ENCODE data around the gene ATP2C2.
"Not testable (repeated sequence)": the region's sequence is repeated elsewhere in the genome, so short reads cannot be mapped to it uniquely, and the experiment has no call there.

ATP2C2 gene, protein sequence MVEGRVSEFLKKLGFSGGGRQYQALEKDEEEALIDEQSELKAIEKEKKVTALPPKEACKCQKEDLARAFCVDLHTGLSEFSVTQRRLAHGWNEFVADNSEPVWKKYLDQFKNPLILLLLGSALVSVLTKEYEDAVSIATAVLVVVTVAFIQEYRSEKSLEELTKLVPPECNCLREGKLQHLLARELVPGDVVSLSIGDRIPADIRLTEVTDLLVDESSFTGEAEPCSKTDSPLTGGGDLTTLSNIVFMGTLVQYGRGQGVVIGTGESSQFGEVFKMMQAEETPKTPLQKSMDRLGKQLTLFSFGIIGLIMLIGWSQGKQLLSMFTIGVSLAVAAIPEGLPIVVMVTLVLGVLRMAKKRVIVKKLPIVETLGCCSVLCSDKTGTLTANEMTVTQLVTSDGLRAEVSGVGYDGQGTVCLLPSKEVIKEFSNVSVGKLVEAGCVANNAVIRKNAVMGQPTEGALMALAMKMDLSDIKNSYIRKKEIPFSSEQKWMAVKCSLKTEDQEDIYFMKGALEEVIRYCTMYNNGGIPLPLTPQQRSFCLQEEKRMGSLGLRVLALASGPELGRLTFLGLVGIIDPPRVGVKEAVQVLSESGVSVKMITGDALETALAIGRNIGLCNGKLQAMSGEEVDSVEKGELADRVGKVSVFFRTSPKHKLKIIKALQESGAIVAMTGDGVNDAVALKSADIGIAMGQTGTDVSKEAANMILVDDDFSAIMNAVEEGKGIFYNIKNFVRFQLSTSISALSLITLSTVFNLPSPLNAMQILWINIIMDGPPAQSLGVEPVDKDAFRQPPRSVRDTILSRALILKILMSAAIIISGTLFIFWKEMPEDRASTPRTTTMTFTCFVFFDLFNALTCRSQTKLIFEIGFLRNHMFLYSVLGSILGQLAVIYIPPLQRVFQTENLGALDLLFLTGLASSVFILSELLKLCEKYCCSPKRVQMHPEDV

DNA sequence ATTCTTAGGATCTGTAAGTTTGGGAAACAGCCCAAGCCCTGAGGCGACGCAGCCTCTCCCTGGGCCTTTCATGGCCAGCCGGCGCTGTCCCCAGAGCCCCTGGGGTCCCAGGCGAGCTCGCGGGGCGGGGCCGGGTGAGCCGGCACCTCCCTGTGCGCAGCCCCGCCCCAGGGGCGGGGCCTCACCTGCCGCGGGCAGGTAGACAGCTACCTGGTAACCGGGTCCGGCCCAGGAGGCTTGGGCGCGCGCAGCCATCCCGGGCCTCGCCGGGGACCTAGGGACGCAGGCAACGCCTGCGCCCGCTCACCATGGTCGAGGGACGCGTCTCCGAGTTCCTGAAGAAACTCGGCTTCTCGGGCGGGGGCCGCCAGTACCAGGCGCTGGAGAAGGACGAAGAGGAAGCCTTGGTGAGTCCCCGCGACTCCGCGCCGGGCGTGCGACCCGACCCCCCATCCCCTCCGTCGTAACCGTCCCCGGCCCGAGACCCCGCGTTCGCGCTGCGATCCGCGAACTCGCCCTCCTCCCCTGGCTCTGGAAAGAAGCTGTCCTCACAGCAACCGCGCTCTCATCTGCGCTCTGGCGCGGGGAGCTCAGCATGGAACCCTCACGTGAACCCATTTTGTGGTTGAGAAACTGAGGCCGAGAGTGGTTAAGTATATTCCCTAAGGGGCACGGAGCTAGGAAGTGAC lies at the start of gene ATP2C2:
TSS of gene ATP2C2 (plus strand) at position 231 of the 689 bp plus-strand sequence. CDS start at position 309, 78 bp downstream.
- DNase-seq (ENCODE audit: extremely low read depth in 1 of 2, low read depth in 1 of 2): no peak

DNA sequence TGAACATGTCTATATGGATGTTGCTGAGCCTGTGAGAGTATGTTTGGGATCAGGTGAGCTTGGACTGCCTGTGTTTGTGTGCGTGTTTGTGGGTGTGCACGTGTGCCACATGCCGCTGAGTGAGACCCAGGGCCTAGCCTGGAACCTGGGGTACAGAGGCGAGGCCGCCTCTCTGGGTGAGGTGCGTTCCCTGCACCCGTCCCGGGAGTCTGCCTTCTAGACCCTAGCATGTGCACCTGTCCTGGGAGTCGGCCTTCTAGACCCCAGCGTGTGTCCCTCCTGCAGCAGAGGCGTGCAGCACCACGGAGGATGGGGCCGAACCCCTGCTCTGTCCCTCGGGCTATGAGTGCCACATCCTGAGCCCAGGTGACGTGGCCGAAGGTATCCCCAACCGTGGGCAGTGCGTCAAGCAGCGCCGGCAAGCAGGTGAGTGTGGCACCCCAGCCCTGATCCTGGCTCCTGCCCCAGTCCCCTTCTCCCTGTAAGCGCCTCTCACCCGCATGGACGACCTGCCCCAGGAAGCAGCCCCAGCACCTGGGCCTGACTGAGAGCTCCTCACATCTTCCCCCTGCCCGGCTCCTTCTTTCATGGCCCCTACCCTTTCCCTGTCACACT lies 49.1 kb upstream of the ATP2C2 start:
- DNase-seq (ENCODE audit: extremely low read depth in 1 of 2, low read depth in 1 of 2): no peak

DNA sequence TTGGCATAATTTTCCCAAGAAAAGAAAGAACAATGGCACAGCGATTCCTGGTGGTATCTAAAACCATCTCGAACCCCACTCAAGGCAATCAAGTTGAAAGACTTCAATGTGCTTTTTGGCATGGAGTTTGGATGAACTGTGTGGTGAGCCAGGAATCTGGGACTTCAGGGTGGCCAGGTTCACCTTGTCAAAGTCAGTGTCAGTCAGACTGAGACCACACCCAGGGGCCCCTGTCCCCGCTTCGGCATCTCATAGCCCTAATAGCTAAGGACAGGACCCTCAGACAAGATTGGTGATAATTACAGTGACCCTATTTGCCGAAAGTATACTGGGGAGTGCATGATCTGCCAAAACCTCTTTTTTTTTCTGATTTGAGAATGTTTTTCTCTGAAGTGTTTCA lies 47.8 kb upstream of the ATP2C2 start:
- DNase-seq (ENCODE audit: extremely low read depth in 1 of 2, low read depth in 1 of 2): no peak

DNA sequence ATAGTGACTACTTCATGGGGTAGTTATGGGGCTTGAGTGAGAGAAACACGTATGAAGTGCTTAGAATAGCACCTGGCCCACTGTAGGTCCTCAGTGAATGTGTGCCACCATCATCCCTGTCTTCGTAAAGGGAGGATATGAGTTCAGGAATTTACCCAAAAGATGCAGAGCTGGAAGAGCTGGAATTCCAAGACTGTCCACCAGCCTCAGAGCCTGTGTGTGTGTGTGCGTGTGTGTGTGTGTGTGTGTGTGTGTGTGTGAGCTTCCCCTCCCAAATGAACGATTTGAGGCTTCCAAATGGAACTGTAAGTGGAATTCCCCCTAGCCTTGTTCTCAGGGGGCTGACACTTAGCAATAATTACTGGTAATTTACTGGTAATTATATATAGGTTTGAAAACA lies 46.4 kb upstream of the ATP2C2 start:
- no peak for DNase-seq (ENCODE audit: extremely low read depth in 1 of 2, low read depth in 1 of 2)

DNA sequence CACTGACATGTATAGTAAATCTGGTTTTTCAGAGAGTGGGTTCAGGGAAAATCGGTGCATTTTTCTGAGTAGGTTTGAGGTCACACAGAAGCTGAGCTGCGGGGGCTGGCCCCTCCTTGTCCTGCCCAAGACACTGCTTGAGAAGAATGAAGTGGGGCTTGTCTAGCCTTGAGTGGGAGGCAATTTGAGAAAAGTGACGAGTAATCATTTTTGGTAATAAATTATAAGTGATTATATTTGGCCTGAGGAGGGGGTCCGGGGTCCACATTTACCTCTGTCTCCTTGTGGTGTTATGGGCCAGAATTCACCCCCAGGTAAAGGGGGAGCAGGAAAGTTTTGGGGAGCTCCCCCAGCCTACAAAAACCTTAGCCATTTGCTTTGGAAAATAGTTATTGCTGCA lies 45.6 kb upstream of the ATP2C2 start:
- DNase-seq (ENCODE audit: extremely low read depth in 1 of 2, low read depth in 1 of 2): no peak

DNA sequence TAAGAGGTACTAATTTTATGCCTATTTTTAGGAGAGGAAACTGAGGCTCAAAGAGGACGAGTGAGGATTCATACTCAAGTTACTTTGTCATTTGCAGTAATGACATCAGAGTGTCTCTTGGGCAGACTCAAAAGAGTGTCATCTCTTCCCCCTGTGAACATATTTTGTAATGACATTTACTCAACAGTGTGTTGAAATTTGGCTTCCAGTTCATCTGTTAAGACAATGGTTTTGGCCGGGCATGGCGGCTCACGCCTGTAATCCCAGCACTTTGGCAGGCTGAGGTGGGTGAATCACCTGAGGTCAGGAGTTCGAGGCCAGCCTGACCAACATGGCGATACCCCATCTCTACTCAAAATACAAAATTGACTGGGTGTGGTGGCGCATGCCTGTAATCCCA lies 44.7 kb upstream of the ATP2C2 start:
- DNase-seq (ENCODE audit: extremely low read depth in 1 of 2, low read depth in 1 of 2): no peak

DNA sequence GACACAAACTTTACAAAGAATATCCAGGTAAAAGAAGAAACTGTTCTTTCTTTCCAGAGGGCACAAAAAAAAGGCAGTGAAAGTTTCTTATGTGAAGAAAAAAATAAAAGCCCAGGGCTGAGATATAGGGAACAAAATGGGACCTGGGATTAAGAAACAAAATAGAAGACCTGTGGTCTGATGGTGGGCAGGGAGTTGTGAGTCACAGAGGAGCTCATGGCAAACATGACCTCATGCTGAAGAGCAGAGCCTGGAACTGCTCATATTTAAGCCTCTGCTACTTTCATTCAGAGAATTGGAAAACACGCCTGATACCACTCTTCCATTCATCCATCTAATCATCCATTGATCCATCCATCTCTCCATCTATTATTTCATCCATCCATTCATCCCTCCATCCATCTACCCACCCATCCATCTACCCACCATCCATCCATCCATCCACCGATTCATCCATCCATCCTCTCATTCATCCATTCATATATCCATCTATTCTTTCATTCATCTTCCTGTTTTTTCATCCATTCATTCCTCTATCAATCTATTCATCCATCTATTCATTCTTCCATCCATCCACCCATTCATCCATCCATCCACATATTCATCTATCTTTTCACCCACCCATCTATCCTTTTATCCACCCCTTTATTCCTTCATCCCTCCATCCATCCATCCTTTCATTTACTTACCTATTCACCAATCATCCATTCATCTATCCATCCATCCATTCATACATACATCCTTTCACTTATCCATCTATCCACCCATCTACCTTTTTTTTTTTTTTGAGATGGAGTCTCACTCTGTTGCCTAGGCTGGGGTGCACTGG lies 43.7 kb upstream of the ATP2C2 start:
- no peak for DNase-seq (ENCODE audit: extremely low read depth in 1 of 2, low read depth in 1 of 2)

DNA sequence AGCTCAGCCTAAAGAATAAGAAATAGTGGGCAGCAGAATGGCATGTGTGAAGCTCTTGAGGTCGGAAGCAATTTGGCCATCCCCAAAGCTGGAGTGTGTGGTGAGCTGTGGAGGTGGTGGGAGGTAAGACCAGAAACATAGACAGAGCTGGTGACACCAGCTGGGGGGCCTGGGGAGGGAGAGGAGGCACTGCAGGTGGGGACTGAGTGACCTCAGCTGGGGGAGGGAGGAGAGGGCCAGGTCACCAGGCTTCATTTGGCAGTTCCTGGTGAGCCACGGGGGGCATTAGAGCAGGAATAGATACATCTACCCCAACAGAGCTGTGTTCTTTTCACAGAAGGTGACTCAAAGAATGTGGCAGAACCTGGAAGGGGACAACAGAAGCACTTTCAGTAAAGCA lies 41.8 kb upstream of the ATP2C2 start:
- DNase-seq (ENCODE audit: extremely low read depth in 1 of 2, low read depth in 1 of 2): no peak

DNA sequence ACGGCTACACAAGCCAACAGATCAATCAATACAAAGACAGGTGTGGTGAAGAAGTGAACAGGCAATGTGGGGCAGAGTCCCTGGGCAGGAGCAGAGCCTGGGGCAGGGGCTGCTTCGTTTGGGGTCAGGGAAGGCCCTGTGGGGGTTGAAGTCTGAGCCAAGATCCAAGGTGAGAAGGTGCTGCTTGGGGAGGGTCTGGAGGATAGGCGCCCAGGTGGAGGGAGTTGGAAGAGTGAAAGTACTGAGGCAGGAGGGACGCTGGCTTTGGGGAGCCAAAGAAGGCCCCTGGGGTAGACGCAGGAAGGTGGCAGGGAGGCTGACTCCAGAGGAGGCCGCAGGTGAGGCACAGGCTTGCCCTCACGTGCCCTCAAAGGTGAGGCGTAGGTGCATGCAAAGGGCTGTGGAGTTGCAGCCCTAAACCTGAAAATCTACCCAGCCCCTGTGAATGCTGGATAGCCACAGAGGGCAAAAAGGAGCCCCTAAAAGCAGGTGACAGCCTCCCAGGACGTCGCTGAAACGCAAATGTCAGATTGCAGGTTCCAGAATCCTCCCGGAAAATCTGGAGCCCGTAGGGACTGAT lies 40.3 kb upstream of the ATP2C2 start:
- no peak for DNase-seq (ENCODE audit: extremely low read depth in 1 of 2, low read depth in 1 of 2)

DNA sequence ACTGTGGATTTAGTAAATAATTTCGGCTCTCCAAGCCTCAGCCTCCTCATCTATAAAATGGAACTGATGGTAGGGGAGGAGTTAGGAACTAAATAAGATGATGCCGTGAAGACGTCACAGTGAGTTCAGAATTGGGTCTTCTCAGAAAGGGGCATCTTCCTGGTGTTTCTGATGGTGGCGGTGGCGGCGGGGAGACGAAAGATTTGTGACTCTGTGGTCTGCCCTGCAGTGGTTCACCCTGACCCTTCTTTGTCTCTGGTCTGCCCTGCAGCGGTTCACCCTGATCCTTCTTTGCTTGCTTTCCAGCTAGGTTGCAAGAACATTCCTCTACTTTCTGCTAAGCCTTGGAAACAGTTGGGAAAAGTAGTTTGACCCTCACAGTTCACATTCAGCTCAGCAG lies 39.3 kb upstream of the ATP2C2 start:
- no peak for DNase-seq (ENCODE audit: extremely low read depth in 1 of 2, low read depth in 1 of 2)

DNA sequence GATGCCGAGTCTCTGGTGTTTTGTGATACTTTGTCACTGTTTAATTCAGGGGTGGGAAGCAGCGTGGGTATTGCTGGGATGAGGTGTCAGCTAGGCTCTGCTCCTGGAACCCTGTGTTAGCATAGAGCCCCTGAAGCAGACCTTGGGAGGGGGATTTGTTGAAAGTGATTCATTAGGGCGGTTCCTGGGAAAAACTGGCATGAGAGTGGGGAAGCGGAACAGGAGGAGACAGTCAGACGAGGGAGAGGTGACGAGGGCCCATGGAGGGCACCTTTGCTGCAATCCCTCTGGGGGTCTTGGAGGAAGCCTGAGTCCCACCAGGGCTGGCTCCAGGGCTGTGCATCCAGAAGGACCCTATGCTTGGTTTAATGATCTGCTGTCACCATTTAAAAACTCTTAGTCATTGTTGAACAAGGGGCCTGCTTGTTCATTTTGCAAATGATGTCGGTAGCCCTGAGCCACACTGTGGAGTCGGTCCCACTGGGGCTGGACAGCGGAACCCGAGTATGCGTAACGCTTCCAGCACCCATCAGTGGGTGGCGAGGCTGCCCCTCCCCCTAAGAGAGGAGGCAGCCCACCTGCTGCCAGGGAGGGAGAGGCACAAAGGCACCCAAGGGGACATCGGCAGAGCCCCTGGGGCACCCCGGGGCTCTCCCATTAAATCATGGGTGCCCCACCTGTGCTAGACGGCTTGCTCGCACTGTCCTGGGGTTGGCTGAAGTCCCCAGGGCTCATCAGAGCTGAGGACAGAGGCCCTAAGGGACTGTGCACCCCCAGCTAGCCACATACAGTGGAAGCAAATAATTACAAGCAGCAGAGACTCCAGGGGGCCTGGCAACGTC lies 38.3 kb upstream of the ATP2C2 start:
- no peak for DNase-seq (ENCODE audit: extremely low read depth in 1 of 2, low read depth in 1 of 2)

DNA sequence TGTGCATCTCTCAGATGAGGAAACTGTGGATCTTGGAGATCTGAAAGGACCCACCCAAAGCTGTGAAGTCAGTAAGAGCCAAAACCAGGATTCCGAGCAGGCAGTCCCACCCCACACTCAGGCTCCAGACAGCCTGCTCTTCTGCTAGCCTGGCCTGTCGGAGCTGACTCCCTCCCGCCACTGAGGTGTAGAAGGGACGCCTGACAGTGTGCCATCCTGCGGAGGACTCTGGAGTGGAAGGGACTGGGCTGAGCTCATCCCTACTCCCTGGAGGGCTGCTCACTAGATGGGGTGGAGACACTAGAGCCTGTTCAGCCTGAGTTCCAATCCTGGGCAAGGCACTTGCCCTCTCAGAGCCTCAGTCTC lies 37.7 kb upstream of the ATP2C2 start:
- DNase-seq (ENCODE audit: extremely low read depth in 1 of 2, low read depth in 1 of 2): no peak

DNA sequence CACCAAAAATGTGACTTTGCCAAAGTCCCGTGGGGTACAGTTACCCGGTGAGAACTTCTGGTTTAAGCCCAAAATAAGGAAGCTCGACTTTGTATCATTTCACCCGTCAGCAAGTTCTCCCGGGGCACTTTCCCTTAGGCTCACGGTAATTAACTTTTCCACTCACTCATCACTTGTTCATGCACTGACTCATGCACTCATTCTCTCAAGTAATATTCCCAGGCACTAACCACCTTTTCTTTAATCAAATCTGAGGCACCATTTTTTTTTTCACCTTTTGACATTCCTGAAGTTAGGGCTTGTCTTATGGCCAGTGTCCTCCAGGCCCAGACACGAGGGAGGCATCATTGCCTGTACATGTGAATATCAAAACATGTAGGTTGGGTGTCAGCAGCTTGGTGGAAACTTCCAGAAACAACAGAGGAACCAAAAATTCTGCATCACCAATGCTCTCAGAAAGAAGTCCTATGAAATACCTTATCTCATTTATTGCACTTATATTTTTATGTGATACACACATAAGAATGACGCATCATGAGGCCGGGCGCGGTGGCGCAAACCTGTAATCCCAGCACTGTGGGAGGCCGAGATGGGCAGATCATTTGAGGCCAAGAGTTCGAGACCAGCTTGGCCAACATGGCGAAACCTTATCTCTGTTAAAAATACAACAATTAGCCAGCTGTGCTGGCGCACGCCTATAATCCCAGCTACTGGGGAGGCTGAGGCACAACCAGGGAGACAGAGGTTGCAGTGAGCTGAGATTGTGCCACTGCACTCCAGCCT lies 36.1 kb upstream of the ATP2C2 start:
- no peak for DNase-seq (ENCODE audit: extremely low read depth in 1 of 2, low read depth in 1 of 2)

DNA sequence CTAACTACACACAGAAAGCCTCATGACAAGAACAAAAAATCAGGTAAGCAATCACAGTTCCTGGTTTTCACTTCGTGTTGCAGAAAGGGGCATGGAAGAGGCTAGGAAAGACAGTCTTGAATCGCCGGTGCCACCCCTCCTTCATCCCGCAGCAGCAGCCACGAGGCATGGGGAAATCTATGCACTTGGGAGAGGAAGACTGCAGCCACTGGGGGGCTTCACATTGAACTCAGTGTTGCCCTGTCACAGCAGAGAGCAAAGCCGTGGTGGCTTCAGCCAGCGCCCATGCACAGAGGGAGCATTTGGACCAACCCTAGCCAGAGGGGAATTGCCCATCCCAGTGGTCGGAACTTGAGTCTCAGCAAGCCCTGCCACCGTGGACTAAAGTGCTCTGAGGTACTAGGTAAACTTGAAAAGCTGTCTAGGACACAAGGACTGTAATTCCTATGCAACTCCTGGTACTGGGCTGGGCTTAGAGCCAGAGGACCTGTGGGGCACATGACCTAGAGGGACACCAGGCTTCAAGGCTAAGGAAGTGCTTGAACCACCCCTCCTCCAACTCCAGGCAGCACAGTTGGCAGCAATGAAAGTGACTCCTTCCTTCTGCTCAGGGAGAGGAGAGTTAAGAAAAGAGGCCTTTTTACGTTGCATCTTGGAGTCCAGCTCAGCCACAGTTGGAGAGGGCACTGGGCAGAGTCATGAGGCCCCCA lies 35.2 kb upstream of the ATP2C2 start:
- no peak for DNase-seq (ENCODE audit: extremely low read depth in 1 of 2, low read depth in 1 of 2)

DNA sequence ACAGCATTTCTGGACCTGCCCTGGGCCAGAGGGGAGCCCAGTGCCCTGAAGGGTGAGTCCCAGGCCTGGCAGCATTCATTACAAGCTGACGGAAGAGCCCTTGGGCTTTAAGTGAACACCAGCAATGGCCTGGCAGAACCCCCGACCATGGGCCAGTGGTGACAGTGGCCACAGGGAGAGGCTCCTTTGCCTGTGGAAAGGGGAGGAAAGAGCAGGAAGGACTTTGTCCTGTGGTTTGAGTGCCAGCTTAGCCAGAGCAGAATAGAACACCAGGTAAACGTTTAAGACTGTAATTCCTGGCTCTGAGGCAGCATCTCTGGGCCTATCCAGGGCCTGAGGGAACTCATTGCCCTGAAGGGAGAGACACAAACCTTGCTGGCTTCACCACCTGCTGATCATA lies 34.3 kb upstream of the ATP2C2 start:
- DNase-seq (ENCODE audit: extremely low read depth in 1 of 2, low read depth in 1 of 2): no peak

DNA sequence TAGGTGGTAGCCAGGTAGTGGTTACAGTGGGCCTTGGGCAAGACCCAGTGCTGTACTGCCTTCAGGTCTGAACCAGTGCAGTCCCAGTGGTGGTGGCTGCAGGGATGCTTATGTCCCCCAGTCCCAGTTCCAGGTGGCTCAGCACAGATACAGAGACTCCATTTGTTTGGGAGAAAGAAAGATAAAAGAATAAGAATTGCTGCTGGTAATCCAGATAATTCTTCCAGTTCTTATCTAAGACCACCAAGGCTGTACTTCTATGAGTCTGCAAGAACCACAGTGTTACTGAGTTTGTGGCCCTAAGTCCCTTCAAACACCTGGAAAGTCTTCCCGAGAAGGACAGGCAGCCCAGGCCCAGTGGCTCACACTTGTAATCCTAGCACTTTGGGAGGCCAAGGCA lies 33.9 kb upstream of the ATP2C2 start:
- DNase-seq (ENCODE audit: extremely low read depth in 1 of 2, low read depth in 1 of 2): no peak

DNA sequence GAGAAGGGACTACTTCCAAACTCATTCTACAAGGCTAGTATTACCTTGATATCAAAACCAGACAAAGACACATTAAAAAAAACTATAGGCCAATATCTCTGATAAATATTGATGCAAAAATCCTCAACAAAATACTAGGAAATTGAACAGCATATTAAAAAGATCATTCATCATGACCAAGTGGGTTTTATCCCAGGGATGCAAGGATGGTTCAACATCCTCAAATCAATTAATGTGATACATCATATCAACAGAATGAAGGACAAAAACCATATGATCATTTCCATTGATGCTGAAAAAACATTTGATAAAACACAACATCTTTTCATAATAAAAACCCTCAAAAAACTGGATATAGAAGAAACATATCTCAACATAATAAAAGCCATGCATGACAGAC lies 31.1 kb upstream of the ATP2C2 start:
- DNase-seq (ENCODE audit: extremely low read depth in 1 of 2, low read depth in 1 of 2): not testable (repeated sequence)

Measured in stimulated activated CD8-positive, alpha-beta memory T cell treated with anti-CD3 and anti-CD28 coated beads, Interleukin-7, amount 100 ng/mL, for 48 hours (primary cell).